ENCODE measurements around the gene HKDC1.
A peak's percentile ranks its signal among the peaks of the same experiment; 100 is the strongest.
"Not testable (repeated sequence)": the region's sequence is repeated elsewhere in the genome, so short reads cannot be mapped to it uniquely, and the experiment has no call there.

Gene HKDC1

DNA sequence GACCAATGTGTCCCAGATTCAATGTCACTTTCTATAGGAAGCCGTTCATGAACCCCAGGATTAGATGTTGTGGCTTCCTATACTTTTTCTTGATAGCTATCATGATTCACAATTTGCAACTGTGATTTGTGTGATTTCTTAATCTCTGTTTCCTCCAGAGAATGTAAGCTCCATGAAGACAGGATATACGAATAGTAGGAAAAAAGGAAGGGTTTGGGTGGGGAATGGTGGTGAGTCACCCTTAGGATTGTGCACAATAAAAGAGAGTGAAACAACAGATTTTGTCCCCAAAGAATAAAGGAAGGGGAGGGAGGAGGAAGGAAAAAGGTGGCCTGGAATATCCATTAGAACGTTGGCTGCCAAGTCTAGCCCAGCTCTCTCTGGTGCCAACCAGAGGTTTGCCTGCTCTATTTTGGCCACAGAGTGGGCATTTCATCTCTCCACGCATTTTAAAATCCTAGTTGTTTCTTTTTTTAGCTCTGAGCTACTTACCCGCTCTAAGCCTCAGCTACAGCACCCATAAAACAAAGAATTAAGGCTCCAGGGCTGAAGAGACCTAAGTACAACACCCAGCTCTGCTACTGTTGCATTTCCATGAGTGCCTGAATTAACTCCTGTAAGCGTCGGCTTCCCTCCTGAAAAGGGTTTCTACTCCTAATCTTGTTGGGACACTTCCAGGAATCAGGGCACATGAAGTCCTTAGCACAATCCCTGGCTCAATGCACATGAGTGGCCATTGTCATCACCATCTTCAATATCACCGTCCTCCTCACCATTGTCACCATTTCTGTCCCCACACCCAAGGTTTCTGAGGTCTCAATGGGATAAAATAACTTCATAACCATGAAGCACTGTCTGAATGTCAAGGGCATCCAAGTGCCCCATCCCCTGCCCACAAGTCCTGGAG, 61.6 kb downstream of the HKDC1 start:
- DNase-seq, result no peak

DNA sequence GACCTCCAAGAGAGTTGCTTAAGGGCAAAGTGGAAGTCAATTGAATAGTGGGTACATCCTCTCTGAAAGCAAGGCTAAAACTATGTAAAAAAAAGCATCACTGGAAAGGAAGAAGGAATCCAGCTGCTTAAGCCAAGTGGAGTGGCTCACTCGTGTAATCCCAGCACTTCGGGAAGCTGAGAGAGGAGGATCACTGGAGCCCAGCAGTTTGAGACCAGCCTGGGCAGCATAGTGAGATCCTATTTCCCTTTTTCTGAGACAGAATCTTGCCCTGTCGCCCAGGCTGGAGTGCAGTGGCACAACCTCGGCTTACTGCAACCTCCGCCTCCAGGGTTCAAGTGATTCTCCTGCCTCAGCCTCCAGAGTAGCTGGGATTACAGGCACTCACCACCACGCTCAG, 64.3 kb downstream of the HKDC1 start:
- not testable (repeated sequence) for DNase-seq

DNA sequence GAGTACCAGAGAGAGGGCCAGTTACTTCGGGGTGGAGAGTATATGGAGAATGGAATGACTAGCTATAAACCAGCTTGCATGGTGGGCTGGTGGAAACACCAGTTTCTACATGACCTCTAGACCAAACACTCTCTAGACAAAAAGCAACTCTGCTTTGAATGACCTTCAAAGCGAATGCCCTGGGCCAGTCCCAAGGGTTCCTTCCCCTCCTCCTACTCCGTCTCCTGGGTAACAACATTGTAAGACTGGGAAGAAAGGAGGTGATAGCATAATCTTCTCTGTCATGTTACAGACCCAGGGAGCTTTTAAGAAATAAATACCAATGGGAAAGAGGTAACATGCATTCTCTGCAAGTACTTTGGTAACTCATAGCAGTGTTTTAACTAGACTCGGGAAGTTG, 65.6 kb downstream of the HKDC1 start:
- DNase-seq, result no peak

DNA sequence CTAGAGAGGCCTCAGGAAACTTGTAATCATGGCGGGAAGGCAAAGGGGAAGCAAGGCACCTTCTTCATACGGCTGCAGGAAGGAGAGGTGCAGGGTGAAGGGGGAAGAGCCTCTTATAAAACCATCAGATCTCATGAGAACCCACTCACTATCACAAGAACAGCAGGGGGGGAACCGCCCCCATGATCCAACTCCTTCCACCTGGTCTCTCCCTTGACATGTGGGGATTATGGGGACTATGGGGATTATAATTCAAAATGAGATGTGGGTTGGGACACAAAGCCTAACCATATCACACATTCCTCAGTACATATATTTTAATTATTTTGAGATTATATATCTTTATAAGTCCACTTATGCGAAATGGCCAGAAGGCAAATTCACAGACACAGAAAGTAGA, 67.0 kb downstream of the HKDC1 start:
- DNase-seq, result peak; percentile 2

DNA sequence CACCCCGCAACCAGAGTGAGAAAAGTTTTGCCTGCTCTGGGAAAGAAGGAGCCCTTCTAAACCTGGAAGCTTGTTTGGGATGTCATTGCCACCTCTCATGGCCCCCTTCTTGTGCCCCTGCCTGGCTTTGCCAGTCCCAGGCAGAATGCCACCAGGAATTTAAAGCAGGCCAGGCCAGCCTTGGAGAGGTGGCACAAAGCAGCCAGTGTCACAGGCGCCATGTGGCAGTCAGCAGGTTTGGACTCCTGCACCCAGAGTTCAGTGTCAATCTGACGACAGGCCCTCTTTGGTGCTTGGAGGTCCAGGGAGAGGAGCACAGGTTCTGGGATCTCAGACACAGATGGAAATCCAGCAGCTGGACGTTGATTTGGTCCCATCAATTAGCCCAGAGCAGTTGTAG, 70.9 kb downstream of the HKDC1 start:
- DNase-seq, result no peak

DNA sequence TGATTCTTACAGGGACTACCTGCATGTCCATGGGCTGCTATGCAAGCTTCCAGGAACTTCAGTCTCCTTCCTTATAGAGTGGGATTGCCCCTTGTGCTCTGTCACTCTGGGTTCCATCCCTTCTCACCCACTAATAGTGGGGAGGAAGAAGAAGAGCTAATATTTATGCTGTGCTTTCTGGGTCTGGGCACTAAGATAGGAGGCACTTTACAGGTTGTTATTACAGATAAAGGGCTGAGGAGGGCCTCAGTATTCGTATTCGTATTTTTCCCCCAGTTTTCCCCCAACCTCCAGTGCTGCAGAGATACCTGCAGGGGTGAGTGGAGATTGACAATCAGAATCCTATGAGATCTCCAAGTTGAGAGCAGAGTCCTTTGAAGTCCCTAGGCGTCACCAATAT, 72.3 kb downstream of the HKDC1 start:
- no peak for DNase-seq

DNA sequence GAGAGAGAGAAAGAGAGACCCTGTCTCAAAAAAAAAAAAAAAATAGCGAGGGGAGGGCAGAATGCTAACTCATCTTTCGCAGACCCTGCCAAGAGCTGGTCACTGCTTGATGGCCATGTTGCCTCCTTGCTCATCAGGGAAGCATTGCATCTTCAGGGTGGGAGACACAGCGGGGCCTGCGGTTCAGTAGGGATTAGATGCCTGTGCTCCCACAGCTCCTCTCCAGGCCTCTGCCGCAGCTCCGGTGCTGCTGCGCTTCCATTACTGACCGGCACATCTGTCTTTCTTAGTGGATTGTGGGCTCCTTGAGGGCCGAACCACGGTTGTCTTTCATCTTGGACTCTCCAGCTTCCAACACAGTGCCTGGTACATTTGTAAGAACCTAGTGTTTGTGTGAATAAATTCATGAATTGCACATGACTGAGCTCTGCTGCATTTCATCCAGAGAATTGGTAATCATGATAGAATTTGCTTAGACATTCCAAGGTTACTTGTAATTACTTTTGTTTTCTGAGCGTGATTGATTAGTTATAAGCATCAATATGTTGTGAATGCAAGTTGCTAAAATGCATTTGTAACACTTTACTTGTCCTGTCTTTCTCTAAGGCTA, 75.0 kb downstream of the HKDC1 start:
- no peak for DNase-seq

DNA sequence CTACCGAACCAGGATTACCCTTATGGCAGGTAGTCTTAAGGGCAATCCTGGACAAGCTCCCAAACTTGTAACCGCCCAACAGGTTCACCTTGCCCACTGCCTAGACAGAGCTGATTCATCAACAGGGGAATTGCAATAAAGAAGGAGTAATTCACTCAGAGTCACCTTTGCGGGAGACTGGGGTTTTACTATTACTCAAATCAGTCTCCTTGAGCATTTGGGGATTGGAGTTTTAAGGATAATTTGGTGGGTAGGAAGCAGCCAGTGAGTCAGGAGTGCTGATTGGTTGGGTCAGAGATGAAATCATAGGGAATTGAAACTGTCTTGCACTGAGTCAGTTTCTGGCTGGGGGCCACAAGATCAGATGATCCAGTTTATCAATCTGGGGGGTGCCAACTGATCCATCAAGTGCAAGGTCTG, 83.5 kb downstream of the HKDC1 start:
- no peak for DNase-seq

DNA sequence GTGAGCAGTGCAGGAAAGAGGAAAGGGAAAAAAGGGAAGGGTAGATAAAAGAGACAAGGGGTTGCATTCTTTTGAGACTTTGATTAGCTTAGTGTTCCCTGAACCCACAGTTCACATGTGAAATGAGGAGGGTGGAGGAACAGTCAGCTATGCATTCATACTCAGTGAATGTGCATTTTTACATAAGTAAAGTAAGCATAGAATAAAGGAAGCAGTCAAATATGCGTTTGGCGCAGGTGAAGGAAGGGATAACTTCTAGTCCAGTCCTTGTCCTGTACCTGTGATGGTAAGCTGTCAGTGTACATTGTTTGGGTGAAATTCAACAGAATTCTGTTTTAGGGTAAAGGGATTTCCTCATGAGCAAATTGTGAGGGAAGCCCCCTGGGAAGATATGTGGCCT, 86.3 kb downstream of the HKDC1 start:
- DNase-seq, result no peak

DNA sequence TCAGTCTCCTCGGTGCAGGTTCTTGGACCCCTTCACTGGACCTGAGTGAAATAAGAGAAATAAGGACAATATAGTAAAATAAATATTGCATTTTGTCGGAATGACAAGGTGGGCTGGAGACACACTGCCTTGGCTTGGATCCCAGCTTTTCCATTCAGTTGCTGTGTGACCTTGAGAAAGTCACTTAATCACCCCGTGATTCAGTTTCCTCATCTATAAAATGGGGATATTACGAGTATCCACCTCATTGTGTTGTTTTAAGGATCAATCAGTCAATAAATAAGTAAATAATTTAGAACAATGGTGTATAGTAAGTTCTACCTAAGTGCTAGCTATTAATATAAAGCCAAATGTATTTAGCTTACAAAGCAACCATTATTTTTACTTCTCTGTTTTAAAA, 87.3 kb downstream of the HKDC1 start:
- no peak for DNase-seq

DNA sequence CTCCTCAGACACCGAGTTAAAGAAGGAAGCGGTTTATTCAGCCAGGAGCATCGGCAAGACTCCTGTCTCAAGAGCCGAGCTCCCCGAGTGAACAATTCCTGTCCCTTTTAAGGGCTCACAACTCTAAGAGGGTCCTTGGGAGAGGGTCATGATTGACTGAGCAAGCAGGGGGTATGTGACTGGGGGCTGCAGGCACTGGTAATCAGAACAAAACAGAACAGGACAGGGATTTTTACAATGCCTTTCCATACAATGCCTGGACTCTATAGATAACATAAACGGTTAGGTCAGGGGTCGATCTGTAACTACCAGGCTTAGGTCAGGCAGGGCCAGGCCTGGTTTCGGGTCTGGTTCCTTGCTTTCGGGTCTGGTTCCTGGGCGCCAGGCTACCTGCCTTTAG, 88.2 kb downstream of the HKDC1 start:
- DNase-seq, result not testable (repeated sequence)

DNA sequence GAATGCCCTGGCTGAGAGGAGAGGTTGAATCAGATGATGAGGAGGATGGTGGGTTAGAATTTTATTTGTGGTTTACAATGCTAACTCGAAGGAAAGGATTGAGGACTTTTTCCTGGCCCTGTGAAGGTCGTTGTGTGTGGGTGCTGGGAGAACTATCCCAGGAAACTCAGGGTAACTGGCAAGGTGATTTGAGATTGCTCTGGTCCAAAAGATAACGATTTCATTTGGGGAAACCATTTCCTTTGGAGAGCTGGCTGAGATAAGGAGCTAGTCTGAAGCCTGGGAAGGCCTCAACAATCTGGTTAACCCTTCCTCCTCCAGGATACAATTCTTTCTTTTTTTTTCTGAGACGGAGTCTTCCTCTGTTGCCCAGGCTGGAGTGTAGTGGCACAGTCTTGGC, 91.2 kb downstream of the HKDC1 start:
- no peak for DNase-seq

DNA sequence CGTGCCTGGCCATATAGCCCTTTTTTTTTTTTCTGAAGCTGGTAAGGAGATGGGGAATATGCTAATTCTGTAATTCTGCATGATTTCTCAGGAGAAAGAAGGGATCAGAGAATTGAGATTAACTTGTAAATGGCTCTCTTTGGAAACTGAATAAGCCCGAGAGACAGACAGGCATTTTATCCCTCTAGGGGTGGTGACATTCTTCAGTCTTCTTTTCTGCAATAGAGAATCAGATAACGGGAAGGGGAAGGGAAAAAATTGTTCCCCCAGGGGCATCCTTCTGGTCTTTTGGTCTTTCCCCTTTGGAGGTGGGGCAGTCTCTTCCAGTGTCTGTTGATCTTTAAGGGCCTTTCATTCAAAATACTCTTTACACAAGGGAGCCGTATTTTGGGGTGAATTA, 92.4 kb downstream of the HKDC1 start:
- no peak for DNase-seq

DNA sequence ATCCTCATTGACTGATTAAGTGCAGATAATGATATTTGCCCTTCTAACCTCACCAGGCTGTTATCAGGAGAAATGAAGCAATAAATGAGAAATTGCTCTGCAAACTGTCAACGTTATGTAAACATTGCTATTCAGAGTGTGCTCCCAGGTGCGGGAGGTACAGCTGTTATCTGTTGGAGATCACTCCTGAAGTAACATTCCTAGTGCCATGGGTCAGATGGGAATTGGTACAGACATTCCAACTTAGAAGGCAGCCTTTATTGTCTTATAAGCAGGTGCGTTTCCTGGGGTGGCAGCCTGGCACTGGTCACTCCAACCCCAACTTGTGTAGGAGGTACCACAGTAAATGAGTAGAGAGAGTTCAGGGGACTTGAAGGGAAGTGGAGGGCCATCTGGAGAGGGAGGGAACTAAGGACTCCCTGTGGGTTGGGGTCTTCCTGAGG, 95.0 kb downstream of the HKDC1 start:
- DNase-seq, result no peak

DNA sequence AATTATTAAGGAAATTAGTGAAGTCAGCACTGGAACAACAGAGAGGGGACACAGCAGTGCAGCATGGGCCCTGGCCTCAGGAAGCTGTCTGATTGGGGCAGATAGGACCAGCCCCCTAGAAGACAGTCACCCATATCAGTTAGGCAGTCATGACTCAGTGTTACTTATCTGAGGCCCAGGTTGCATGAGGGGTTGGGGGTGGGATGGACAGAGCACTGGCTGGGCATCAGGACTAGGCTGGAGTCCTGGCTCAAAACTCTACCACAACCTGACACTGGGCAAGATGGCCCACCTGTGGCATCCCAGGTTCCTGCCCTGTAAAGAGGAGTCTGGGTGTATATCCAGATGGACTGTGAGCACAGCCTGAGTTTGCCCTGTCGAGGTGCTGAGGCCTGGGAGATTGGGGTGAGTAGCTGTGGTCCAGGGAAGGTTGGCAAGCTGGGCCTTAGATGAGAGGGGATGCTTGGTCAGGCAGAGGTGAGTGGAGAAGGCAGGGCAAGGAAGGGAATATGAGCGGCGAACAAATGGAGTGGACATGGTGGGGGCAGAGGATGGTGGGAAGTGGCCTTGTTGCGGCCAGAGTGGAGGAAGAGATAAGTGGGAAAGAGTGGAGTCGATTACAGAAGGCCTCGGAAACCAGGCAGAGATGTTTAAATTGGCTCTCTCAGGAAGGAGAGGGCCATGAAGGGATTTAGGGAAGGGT, 95.6 kb downstream of the HKDC1 start:
- no peak for DNase-seq

DNA sequence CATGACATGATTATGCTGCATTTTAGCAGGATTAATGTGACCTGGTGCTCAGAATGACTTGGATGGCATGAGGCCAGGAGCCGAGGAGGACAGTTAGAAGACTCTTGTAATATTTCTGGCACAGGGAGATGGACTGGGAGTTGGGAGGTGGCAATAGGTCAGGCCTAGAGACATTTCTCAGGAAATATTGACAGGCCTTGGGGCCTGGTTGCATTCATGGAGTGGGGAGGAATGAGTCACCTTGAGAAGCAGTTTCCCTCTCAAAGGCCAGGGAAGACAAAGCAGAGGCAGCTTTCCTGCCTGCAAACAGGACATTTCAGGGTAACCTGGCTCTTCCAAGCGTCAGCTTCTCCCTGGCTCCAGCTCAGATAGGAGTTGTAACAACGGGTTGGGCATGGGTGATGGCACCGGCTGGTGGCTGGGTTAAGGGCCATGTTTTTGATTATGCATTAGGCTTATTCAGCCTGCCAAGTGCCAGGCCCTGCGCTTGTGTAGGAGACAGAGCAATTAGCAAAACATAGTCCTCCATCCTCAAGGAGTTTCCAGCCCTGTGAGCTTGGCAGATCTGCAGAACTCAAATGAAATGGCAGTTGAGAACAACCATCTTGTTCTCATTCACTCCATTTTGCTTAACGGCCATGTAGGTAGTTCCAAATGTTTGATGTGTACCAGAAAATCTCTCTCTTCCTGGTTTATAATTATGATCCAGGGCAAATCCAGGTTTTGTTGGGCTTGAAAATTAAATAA, 96.4 kb downstream of the HKDC1 start:
- no peak for DNase-seq
